Midbrain (tissue), 1 donor: ENCODE measurements around the gene ARL15.
"Not testable (repeated sequence)": the region's sequence is repeated elsewhere in the genome, so short reads cannot be mapped to it uniquely, and the experiment has no call there.

Source experiments
- DNase-seq: peaks from one replicate; lab custom pipeline; 2025; lab: John Stamatoyannopoulos, UW

The ARL15 gene

DNA sequence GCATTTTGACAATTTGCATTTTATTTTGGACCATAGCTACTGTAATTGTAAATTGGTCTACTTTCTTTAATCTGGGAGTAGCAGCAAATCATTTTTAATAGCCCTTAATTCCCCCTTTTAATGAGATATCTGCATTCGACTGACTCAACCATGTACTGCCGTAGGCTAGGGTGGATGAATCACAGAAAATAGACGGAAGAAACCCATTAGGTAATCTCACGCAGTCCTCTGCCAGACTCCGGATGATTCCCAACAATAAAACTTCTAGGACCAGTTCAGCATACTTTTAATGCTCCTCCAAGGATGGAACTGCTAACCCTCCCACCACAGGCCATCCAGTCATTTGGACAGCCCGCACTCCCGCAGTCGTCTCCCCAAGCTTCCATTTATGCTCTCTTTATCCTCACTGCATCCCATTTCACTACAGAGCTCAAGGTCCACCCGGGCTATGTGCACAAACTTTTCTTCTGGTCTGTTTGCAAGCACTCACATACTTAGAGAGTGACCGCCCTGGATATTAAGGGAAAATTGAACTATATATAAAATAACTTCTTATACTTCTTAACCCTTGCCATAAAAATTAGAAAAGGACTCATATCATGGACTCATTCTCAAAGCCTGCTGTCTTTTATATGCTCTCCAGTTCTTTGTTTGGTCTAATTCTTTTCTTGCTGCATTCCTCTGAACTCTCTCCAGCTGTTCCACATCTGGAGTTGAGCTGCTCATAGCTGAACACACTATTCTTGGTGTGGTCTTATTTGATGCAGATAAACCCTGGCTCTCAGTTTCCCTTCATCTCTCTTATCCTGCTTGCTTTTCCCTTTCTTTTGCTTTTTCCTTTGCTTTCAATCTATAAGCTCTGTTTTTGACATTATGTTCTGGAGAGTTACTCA, 326.6 kb downstream of the ARL15 start:
- DNase-seq = no peak

DNA sequence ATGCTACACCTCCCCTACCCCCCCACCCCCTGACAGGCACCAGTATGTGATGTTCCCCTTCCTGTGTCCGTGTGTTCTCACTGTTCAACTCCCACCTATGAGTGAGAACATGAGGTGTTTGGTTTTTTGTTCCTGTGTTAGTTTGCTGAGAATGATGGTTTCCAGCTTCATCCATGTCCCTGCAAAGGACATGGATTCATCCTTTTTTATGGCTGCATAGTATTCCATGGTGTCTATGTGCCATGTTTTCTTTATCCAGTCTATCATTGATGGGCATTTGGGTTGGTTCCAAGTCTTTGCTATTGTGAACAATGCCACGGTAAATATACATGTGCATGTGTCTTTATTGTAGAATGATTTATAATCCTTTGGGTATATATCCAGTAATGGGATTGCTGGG, 328.1 kb downstream of the ARL15 start:
- not testable (repeated sequence) for DNase-seq

DNA sequence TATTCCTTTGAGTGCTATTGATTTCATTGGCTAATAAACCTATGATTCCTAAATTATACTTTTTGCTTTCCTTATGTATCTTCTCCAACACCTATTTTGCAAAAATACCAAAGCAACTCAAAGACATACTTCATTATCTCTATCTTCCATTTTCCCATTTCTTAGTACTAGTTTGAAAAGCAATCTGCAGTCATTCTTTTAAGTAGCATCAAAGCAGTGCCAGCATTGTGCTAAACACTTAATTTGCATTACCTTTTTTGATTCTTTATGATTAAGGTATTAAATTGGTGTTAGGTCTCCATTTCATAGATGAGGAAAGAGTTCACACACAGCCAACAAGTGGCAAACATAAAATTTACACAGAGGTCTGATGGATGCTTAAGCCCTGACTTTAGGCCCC, 330.3 kb downstream of the ARL15 start:
- no peak for DNase-seq

DNA sequence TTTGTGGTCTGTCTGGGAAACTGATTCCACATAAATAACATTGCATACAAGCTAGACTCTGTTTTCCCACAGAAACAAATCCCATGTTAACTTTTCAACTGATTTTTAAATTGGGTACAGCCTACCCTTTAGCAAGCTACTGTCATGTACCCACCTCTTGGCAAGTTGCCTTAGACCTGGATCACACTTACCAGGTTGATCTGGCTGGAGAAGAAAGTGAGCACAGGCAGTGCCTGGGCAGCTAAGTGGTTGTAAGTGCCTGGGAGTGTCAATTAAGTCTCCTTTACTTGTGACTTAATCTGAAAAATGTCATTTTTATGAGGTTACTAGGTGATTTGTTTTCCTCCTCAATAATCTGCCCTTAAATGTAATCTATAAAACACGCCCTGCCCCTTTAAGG, 336.4 kb downstream of the ARL15 start:
- no peak for DNase-seq

DNA sequence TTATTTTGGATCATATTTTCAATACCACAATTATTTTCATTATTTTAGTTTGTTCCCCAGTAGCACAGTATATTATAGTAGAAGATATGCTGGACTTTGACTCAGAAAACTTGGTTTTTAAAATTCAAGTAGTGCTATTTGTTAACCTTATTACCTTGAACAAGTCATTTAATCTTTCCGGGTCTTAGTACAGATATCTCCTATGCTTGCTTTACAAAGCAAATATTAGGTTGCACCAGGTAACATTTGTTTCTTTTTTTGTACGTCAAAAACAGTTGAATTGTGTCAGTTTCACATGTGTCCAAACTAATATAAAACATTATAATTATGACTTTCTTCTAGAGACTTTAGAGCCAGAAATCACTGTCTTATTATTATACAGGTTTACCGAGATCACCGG, 338.1 kb downstream of the ARL15 start:
- DNase-seq = no peak

DNA sequence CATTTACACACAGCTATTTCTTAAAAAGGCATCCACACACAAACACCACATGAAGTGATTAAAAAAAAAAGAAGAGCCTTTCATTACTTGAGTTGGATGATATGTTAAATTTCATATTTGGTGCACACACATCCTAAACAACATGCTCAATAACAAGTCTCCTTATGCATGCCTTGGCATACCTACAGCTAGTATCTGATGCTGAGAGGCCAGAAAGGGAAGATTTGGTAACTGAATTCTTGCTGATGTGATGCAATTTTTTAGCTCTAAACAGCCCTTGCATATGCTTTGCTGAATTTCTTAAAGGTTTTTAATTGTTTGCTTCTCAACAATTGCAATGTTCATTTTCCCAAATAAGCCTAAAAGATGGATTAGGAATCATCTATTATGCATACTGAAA, 338.8 kb downstream of the ARL15 start:
- no peak for DNase-seq

DNA sequence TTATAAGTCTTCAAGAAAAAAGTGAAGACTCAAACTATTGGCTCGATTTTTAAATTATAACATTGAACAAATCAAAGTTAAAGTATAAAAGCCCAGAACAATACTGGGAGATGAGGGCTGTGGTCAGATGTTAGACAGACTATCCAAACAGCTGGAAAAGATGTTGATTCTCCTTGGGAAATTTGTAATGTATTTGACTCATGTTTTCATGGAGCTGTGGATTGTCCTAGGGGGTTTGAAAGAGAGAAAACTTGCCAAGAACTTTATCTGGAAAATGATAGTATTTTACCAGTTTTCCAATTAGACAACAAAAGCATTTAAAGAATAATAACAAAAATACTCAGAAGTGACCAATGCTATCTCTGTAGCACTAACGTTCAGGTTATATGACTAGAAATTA, 339.2 kb downstream of the ARL15 start:
- no peak for DNase-seq

DNA sequence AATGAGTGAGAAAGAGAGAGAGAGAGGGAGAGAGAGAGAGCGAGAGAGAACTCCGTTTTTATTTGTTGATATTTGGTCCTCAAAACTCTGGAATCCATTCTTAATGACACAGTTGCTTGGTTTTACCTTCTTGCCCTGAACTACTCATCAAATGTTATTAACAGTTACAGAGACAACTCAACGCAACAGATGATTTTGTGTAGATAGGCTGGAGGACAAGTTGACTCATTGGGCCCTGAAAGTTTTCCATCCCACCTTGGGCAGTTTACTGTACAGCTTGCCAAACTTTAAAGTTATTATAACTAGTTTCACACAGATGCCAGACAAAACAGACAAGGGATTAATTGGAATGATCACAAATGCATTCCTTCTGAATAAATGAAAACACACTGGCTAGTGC, 339.9 kb downstream of the ARL15 start:
- DNase-seq = no peak

DNA sequence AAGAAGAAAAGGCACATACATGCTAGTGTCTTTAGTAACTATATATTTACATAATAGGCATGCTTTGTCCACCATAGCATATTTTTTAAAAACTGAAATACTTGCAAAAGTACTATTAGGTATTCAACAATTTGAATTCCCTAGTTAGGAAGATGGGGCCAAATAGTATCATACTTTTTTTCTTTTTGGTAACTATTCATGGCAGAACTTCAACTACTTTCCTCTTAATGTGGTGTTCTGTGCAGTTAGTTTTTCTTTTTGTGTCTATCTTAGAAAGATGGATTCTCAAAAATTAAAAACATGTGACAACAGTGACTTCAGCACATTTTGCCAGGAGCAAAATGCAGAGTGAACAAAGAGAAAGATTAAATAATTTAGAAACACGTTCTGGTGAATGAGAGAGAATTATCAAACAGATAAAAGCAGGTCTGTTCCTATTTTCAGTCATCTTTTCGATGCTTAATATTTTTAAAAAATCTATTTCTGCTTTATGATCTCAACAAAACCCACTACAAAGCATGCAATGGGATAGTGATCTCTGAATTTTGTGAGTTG, 341.1 kb downstream of the ARL15 start:
- no peak for DNase-seq

DNA sequence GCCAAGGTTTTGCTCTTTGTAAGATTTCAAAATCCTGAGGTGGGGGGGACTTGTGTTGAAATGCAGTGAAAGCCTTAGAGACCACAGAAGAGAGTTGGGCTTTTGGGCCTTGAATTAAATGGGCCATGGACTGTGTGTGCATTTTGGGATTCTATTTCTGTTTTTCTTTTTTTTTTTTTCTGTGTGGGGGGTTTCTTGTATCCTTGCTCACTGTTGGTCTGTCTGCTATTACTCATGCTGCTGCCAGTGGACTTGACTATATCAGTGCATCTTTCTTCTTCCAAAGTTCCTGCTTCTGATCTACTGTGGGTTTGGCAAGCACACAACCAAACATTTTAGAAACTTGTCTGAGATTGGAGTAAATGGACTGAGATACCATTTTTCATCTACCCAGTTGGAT, 344.9 kb downstream of the ARL15 start:
- DNase-seq = no peak

DNA sequence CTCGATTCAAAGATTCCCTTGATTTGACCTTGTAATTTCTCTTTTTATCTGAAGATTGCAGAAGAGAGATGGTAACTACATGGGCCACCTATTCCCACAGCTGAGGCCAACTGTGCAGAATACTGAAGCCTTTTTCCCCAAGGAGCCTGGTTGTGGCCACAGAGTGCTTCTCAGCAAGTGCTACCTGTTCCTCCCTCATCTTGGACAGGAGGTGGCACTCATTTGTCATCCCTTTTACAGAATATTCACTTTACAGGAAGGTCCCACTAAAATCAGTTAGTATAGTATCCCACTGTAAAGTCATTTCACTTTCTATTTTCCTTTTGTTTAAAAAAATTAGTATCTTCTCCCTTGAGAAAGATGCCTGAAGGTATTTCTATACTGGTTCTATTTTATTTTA, 346.4 kb downstream of the ARL15 start:
- DNase-seq = no peak

DNA sequence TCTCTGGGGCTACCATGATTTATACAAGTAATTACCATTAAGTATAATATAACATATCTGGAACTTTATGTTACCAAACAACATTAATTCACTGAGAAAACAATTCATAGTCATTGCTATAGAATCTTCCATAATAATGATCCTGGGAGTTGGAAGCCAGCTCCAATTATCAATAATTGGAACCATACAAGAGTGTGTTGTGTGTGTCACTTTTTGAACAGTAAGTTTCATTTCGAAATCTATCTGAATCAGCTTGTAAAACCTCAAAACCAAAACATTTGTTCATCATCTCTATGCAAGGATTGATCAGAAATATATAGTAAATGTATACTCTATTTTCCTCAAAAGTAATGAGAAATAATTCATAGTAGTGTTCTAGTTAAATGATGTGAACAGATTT, 348.1 kb downstream of the ARL15 start:
- DNase-seq = no peak

DNA sequence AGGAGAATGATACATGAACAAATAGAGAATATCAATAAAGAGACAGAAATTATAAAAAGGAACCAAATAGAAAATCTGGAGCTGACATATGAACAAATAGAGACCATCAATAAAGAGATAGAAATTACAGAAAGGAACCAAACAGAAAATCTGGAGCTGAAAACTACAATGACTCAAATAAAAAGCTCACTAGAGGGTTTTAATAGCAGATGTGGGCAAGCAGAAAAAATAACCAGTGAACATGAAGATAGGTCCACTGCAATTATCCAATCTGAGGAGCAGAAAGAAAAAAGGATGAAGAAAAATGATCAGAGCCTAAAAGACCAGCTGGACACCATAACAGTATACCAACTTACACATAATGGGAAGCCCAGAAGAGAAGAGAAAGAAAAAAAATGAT, 353.7 kb downstream of the ARL15 start:
- DNase-seq = no peak

DNA sequence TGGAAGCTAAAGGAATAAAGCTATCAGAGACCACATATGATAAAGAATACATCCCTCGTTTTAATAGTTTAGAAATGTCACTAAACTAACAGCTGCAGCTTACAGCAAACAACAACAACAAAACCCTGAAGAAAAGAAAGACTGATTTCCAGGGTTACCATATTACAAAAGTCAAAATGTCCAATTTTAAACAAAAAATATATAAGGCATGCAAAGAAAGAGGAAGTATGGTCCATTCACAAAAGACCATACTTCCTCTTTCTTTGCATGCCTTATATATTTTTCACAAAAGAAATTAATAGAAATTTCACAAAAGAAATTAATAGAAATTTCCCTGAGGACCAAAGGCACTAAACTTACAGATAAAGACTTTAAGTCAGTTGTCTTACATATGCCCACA, 354.2 kb downstream of the ARL15 start:
- DNase-seq = no peak

DNA sequence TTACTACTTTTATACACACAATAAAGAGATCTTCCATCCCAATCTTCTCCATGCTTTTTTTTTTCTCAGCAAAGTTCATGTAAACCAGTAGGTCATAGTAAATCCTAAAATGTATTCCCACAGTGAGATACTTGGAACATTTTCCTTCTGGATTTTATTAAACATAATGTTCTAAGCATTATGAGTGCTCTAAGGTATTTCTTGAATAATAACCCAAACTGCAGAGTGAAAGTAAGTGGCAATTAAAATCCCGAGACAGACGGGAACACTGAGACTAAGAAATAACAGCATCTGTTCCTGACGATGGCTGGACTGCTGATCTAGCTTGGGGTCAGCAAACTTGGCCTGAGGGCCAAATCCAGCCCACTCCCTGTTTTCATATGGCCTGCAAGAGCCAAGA, 359.8 kb downstream of the ARL15 start:
- no peak for DNase-seq

DNA sequence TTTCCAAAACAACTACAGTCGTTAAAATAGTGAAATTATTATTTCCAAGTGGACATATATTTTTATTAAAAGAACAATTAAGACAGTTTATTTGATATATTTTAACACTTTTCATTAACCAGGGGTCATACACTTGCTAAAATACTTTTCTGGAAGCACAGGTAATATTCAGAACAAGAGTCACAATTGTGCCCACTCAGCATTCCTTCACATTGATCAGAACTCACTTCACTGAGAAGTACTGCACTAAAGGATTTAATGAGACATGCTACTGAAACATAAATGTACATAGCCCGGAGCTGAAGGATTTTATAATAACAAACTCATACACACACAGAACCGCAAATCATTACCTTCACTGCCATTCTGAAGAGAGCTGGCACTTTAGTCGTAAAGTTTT, 361.8 kb downstream of the ARL15 start:
- no peak for DNase-seq

DNA sequence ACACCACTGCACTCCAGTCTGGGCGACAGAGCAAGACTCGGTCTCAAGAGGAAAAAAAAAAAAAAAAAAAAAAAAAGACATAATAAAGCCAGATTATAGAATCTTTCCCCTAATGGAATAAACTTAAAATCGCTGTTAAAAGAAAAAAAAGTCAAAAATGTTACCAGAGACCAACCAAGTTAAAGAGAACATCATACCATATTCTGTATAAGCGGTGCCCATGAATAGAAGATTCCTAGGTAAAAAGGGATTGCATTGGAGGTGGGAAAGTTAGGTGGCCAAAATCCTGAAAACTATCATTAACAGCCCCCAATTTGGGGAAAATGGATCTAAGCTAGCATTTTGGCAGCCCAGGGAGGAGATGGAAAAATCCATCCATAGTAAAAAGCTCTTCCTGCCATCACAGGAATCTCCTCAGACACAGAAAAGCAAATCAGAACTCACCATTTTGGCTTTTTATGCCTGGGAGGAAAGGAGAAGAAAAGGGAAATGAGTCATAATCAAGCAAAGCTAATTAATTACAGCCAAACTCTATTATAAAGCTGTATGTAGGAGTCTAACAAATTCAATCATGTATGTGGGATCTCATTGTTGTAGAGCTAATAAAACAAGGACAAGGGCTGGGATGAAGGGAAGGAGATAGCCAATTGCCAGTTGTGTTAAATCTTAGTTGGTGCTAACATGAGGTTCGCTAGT, 363.8 kb downstream of the ARL15 start:
- no peak for DNase-seq

DNA sequence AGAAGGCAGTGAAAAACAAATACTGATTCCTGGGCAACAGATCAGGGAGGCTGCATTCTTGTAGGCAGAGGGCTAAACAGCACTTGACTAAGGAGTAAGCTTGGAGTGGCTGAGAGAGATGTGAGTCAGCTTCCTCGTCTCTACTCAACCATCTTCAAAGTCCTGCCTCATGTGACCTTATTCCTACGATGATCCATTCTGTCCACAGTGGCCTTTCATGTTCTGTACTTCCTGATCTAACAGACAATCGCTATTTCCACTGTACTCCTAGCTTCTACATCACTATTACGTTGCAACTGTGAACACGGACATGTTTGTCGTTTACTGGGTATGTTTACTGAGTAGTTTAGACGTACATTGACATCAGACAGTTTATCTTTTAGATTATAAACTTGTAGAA, 365.4 kb downstream of the ARL15 start:
- no peak for DNase-seq

DNA sequence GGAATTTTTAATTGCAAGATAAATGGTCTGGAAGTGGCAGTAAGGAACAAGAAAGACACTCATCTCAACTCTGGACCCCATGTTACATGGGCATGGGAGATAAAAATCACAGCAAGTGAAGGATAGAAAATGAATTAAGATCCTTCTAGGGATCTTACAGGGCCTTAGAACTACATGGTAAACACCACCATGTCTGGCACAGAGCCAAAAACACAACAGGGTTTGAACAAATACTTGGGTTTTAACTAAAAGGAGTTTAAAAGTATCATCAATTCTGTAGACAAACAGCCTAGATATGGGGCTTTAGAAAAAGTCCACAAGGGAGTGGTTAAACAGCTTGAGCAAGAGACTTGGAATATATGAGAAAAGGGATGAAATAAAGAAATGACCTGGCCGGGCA, 366.4 kb downstream of the ARL15 start:
- DNase-seq = no peak

DNA sequence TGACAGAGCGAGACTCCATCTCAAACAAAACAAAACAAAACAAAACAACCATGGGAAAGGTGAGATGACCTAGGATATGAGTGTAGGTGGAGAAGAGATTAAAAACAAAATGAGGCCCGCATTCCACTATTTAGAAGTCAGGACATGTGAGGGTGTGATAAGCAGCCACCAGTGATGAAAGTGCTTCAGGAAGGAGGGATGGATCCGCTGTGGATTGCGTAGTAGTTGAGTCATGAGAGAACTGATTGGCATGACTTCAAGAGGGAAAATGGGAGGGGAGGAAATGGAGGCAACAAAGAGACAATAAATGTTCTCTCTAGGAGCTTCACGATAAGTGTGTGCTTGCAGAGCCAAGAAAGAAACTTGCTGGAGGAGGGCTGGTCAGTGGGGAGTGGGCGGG, 367.6 kb downstream of the ARL15 start:
- no peak for DNase-seq

DNA sequence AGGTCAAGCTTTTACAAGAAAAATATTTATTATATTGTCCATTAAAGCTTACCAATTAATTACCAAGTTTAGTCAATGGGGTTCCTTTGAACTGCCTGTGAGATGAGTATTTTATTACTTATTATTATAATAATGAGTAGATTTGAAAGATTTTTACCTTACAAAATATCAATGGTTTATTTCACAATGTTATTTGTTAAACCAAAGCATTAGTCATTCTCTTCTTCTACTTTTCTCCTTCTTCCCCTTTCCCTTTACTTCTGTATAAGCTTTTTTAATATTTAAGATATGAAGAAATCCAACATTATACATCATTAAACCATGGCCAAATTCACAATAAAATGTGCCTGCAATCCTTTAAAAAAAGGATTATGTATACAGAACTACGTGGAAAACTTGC, 369.5 kb downstream of the ARL15 start:
- DNase-seq = no peak

DNA sequence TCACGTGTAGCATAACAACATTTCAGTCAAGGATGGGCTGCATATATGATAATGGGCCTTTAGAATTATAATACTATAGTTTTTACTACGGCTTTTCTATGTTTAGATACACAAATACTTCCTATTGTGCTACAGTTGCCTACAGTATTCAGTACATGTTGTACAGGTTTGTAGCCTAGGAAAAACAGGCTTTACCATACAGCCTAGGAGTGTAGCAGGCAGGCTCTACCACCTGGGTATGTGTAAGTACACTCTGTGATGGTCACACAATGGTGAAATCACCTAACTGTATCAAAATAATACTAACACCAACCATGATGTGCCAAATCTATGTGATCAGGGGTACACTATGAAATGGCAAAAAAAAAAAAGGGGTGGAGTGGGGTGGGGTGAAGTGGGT, 372.9 kb downstream of the ARL15 start:
- DNase-seq = no peak
